H1 (cell line): ENCODE data around the gene AIG1. TPM values are rescaled to one million over a fixed set of nuclear protein-coding genes. Genes with fewer than 3 reads are reported as not detected.

Experiments used
- CTCF ChIA-PET: fragments of 300-600 bp; sonication (Branson Sonifier 250); formaldehyde crosslinking; loops from one replicate; lab custom pipeline; 2021; ENCODE audit not compliant: partially characterized antibody; lab: Charles Lee
- POLR2A ChIA-PET: fragments of 300-600 bp; sonication (Branson Sonifier 250); formaldehyde crosslinking; loops from one replicate; lab custom pipeline; 2021; ENCODE audit warnings: inconsistent platforms; ENCODE audit not compliant: partially characterized antibody; lab: Charles Lee
- DNase-seq, 2 experiments: peaks; one replicate each; pipeline versions ENCODE4 v3.0.0 to v3.0.0-alpha.2; 2010 to 2022; ENCODE audit warnings: low spot score in 2 of 2, low read depth in 1 of 2, mixed read lengths in 1 of 2
- FAIRE-seq: peaks from 2 replicates; lab custom pipeline; 2011; peaks lifted over from hg19 to GRCh38; lab: Jason Lieb, UNC
- H2AFZ ChIP-seq: 2 replicates; pipeline ENCODE4 v1.8.1; 2012; ENCODE audit warnings: low read length, inconsistent platforms
- H2AK5ac ChIP-seq: 2 replicates; pipeline ENCODE4 v1.6.1; 2013; ENCODE audit warnings: low read depth, low read length
- H2BK120ac ChIP-seq: replicated peaks from 2 replicates; pipeline ENCODE3; 2013; ENCODE audit warnings: low read depth, low read length, inconsistent platforms
- H2BK12ac ChIP-seq: 2 replicates; pipeline ENCODE4 v1.6.1; 2013; ENCODE audit warnings: low read depth, low read length
- H2BK15ac ChIP-seq: 2 replicates; pipeline ENCODE4 v1.6.1; 2013; ENCODE audit warnings: low read length
- H2BK20ac ChIP-seq: 2 replicates; pipeline ENCODE4 v1.6.1; 2013; ENCODE audit warnings: low read length
- H2BK5ac ChIP-seq: 2 replicates; pipeline ENCODE4 v1.6.1; 2013; ENCODE audit warnings: low read depth, low read length
- H3K14ac ChIP-seq: 2 replicates; pipeline ENCODE4 v1.6.1; 2013; ENCODE audit warnings: inconsistent platforms; ENCODE audit not compliant: insufficient read length
- H3K18ac ChIP-seq: 2 replicates; pipeline ENCODE4 v1.6.1; 2013; ENCODE audit warnings: low read length; ENCODE audit errors: extremely low read depth
- H3K23ac ChIP-seq: 2 replicates; pipeline ENCODE4 v1.6.1; 2013; ENCODE audit warnings: inconsistent platforms; ENCODE audit not compliant: insufficient read length
- H3K23me2 ChIP-seq: 2 replicates; pipeline ENCODE4 v1.6.1; 2013; ENCODE audit warnings: low read depth, low read length
- H3K27ac ChIP-seq: 2 replicates; pipeline ENCODE4 v1.6.1; 2011; ENCODE audit warnings: low read depth, low read length, inconsistent platforms
- H3K27me3 ChIP-seq, 4 experiments: replicated peaks in 1 of 4; 1 replicate in 1 of 4; 2 replicates in 3 of 4; pipeline versions ENCODE4 v1.6.1 to v1.8.1; 2011 to 2013; ENCODE audit warnings: low read length in 3 of 4, mild to moderate bottlenecking in 3 of 4, inconsistent platforms in 2 of 4, mixed read lengths in 2 of 4, moderate library complexity in 1 of 4; ENCODE audit not compliant: control insufficient read depth in 3 of 4, insufficient read depth in 3 of 4; ENCODE audit errors: extremely low read depth in 1 of 4
- H3K36me3 ChIP-seq, 4 experiments: 2 replicates each; pipeline versions ENCODE4 v1.6.1 to v1.8.1; 2011 to 2013; ENCODE audit warnings: mild to moderate bottlenecking in 4 of 4, low read length in 3 of 4, moderate library complexity in 2 of 4, control low read depth in 1 of 4, inconsistent platforms in 1 of 4; ENCODE audit not compliant: insufficient read depth in 4 of 4, control insufficient read depth in 2 of 4
- H3K4ac ChIP-seq: replicated peaks from 2 replicates; pipeline ENCODE3; 2013; ENCODE audit warnings: low read length, low read depth, mixed read lengths, inconsistent platforms; ENCODE audit not compliant: insufficient read length
- H3K4me1 ChIP-seq, 4 experiments: replicated peaks in 1 of 4; 1 replicate in 1 of 4; 2 replicates in 3 of 4; pipeline versions ENCODE4 v1.6.1 to v1.8.1; 2011 to 2013; ENCODE audit warnings: low read length in 3 of 4, inconsistent platforms in 2 of 4, mixed read lengths in 1 of 4; ENCODE audit not compliant: insufficient read depth in 4 of 4, control insufficient read depth in 3 of 4
- H3K4me2 ChIP-seq, 2 experiments: 2 replicates each; pipeline versions ENCODE4 v1.6.1 to v1.8.1; 2011 to 2013; ENCODE audit warnings: low read depth in 2 of 2, low read length in 2 of 2, control low read depth in 1 of 2, inconsistent platforms in 1 of 2, mild to moderate bottlenecking in 1 of 2; ENCODE audit not compliant: insufficient read depth in 1 of 2
- H3K4me3 ChIP-seq, 4 experiments: fragments of 200-600, 300-600 bp in 1 of 4; sonication (generic), shearing (Covaris generic), sonication (Bioruptor Twin) in 1 of 4; 2 replicates each; pipeline versions ENCODE4 v1.5.1 to v1.8.1; 2011 to 2016; ENCODE audit warnings: low read length in 4 of 4, low read depth in 3 of 4, control low read depth in 2 of 4, inconsistent platforms in 2 of 4, mild to moderate bottlenecking in 2 of 4, mixed read lengths in 1 of 4, moderate library complexity in 1 of 4; ENCODE audit not compliant: insufficient read depth in 2 of 4; ENCODE audit errors: extremely low read depth in 1 of 4
- H3K56ac ChIP-seq: replicated peaks from 2 replicates; pipeline ENCODE3; 2013; ENCODE audit warnings: low read depth, mild to moderate bottlenecking, mixed read lengths, low read length, inconsistent platforms; ENCODE audit not compliant: insufficient read length
- H3K79me1 ChIP-seq: 2 replicates; pipeline ENCODE4 v1.6.1; 2013; ENCODE audit warnings: low read depth, low read length, control low read depth
- H3K79me2 ChIP-seq, 2 experiments: 2 replicates each; pipeline versions ENCODE4 v1.6.1 to v1.8.1; 2012 to 2013; ENCODE audit warnings: low read length in 2 of 2, mild to moderate bottlenecking in 2 of 2, inconsistent platforms in 1 of 2; ENCODE audit not compliant: insufficient read depth in 2 of 2, control insufficient read depth in 1 of 2
- H3K9ac ChIP-seq, 4 experiments: replicated peaks in 1 of 4; 1 replicate in 1 of 4; 2 replicates in 3 of 4; pipeline versions ENCODE4 v1.6.1 to v1.8.1; 2011 to 2013; ENCODE audit warnings: low read depth in 3 of 4, low read length in 3 of 4, control low read depth in 2 of 4, mild to moderate bottlenecking in 2 of 4, moderate library complexity in 2 of 4, inconsistent platforms in 1 of 4; ENCODE audit errors: extremely low read depth in 1 of 4
- H3K9me3 ChIP-seq, 2 experiments: 2 replicates each; pipeline versions ENCODE4 v1.6.1 to v1.8.1; 2012 to 2013; ENCODE audit warnings: mild to moderate bottlenecking in 2 of 2, moderate library complexity in 2 of 2, control low read depth in 1 of 2, inconsistent platforms in 1 of 2, low read depth in 1 of 2, low read length in 1 of 2, mixed read lengths in 1 of 2; ENCODE audit not compliant: insufficient read depth in 2 of 2
- H4K20me1 ChIP-seq, 2 experiments: replicated peaks in 1 of 2; 2 replicates each; pipeline versions ENCODE3 to v1.8.1; 2011 to 2013; ENCODE audit warnings: inconsistent platforms in 2 of 2, low read length in 2 of 2, mild to moderate bottlenecking in 1 of 2; ENCODE audit not compliant: insufficient read depth in 2 of 2, control insufficient read depth in 1 of 2
- H4K5ac ChIP-seq: 2 replicates; pipeline ENCODE4 v1.6.1; 2013; ENCODE audit warnings: low read length, low read depth, mixed read lengths, inconsistent platforms; ENCODE audit not compliant: insufficient read length
- H4K8ac ChIP-seq: 2 replicates; pipeline ENCODE4 v1.8.0; 2013; ENCODE audit warnings: mild to moderate bottlenecking, moderate library complexity, low read length, inconsistent platforms; ENCODE audit not compliant: insufficient read depth; ENCODE audit errors: extremely low read depth
- H4K91ac ChIP-seq: replicated peaks from 2 replicates; pipeline ENCODE3; 2013; ENCODE audit warnings: low read length, mixed read lengths, inconsistent platforms; ENCODE audit not compliant: insufficient read length
- MAFK ChIP-seq: IDR thresholded peaks from 2 replicates; pipeline ENCODE4 v1.6.1; 2012; ENCODE audit warnings: low read depth, mild to moderate bottlenecking, improper control_type of control experiment, low read length
- WGBS, 2 experiments: shearing (Covaris generic) in 1 of 2; methylation state at CpG; one replicate each; pipeline versions ENCODE4 v1.1.6 to v1.1.7; 2013 to 2015; ENCODE audit warnings: low lambda C conversion rate in 2 of 2, mixed read lengths in 2 of 2, inconsistent platforms in 1 of 2, low coverage in 1 of 2, missing lambda C conversion rate in 1 of 2; ENCODE audit not compliant: insufficient replicate concordance in 2 of 2, insufficient coverage in 1 of 2, insufficient read length in 1 of 2; ENCODE audit errors: extremely low coverage in 1 of 2, missing lambda C conversion rate in 1 of 2; 5-methylcytosine and 5-hydroxymethylcytosine counted together
- polyA plus RNA-seq, 7 experiments: library from polyadenylated mRNA; depleted of rRNA in 3 of 7; stranded (reverse) in 5 of 7; unstranded in 2 of 7; fragments of >200 nt in 5 of 7; fragments of 200-250 nt in 2 of 7; gene quantifications; 1 replicate in 5 of 7; 2 replicates in 1 of 7; 4 replicates in 1 of 7; pipeline versions ENCODE4 v1.2.1 to v1.2.3, GENCODE V29; 2011 to 2013; ENCODE audit warnings: missing spikeins in 2 of 7, mixed read lengths in 2 of 7
- total RNA-seq: library from RNA; stranded (reverse); fragmentation: NEBNext Ultra II Directional; extraction: Animal tissue kit (Norgen Biotek cat#: 25700); gene quantifications from 2 replicates; pipeline ENCODE4 v1.2.1, GENCODE V29; 2021

The AIG1 gene
- total and polyA plus RNA-seq, 2 of the 8 experiments (the other 6 are each of a cell fraction or from before 2014, with no cell fraction given) = 56.6 to 58.4 TPM

GRCh38 chr6:143037470-143037869 lies 23.2 kb upstream of the AIG1 start:
- ChIA-PET CTCF (interaction anchor here (0.7 kb wide), 1 partner anchor 298 kb away, joined by 3 read pairs; no protein-coding TSS in a partner anchor), POLR2A (no interaction called here)
- H3K4me2 ChIP-seq = no peak overlapping the region

More at GRCh38 chr6:143037470-143037869, 23.2 kb upstream of the AIG1 start:
- no peak overlapping the region for H2AK5ac ChIP-seq
- no peak overlapping the region for H3K23ac ChIP-seq
- no peak for TF ChIP-seq MAFK
- TF ChIP-seq, all 59 proteins: peak for 0
- Histone ChIP-seq H3K79me2 (no peaks in the 10 kb centered on the region), H3K9me3 (no peaks in the 10 kb centered on the region), H2AFZ (no peak overlapping the region), H3K4me3 (no peak overlapping the region), H3K9ac (no peak overlapping the region), H2BK120ac (no peak overlapping the region), H3K23me2 (no peaks in the 10 kb centered on the region), H3K56ac (no peak overlapping the region), H2BK20ac (no peak overlapping the region), H2BK5ac (no peak overlapping the region), H4K91ac (no peak overlapping the region), H3K27ac (no peak overlapping the region), H4K8ac (no peak overlapping the region), H3K79me1 (no peaks in the 10 kb centered on the region), H3K4ac (no peak overlapping the region), H3K36me3 (no peaks in the 10 kb centered on the region), H3K4me1 (no peaks in the 10 kb centered on the region), H4K20me1 (no peaks in the 10 kb centered on the region), H3K18ac (no peak overlapping the region), H2BK15ac (no peak overlapping the region), H3K14ac (no peak overlapping the region), H3K27me3 (no peaks in the 10 kb centered on the region), H4K5ac (no peak overlapping the region), H2BK12ac (no peak overlapping the region)
- no peak for DNase-seq
- WGBS, 2 experiments = 77% methylated on average over 2 of the region's 2 CpGs; no CpG with 5 or more reads in 1 of the 2 experiments
- no peak for FAIRE-seq
